ENCODE data around the gene DHODH.
"Not testable (repeated sequence)": the region's sequence is repeated elsewhere in the genome, so short reads cannot be mapped to it uniquely, and the experiment has no call there.

Gene DHODH

GRCh38 chr16:72055911-72056310 is 47.4 kb downstream of the DHODH start:
- no peak for DNase-seq

DNA sequence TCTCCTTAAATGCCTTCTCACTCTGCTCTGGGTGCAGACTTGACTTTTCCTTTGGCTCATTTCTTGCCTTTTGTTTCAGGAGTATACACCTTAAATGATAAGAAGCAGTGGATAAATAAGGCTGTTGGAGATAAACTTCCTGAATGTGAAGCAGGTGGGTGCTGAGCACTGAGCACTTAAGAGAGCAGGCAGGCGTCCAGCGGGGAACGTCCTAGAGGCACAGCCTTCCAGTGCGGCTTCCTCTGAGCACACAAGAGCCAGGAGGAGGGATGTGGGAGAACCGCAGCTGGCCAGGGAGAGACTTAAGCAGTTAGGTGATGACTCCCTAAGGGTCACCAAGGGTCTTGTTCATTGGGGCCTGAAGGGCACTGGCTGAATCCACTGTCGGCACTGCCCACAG is 48.8 kb downstream of the DHODH start:
- not testable (repeated sequence) for DNase-seq

DNA sequence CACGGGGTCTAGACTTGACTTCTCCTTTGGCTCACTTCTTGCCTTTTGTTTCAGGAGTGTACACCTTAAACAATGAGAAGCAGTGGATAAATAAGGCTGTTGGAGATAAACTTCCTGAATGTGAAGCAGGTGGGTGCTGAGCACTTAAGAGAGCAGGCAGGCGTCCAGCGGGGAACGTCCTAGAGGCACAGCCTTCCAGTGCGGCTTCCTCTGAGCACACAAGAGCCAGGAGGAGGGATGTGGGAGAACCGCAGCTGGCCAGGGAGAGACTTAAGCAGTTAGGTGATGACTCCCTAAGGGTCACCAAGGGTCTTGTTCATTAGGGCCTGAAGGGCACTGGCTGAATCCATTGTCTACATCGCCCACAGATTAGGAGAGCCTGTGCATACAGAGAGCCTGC is 50.5 kb downstream of the DHODH start:
- not testable (repeated sequence) for DNase-seq

- peak in 1 of 2 experiments; percentile 45 for DNase-seq
Measured at GRCh38 chr16:72060405-72060804, 51.9 kb downstream of the DHODH start.

- no peak for DNase-seq
Measured at GRCh38 chr16:72061564-72061963, 53.0 kb downstream of the DHODH start.

DNA sequence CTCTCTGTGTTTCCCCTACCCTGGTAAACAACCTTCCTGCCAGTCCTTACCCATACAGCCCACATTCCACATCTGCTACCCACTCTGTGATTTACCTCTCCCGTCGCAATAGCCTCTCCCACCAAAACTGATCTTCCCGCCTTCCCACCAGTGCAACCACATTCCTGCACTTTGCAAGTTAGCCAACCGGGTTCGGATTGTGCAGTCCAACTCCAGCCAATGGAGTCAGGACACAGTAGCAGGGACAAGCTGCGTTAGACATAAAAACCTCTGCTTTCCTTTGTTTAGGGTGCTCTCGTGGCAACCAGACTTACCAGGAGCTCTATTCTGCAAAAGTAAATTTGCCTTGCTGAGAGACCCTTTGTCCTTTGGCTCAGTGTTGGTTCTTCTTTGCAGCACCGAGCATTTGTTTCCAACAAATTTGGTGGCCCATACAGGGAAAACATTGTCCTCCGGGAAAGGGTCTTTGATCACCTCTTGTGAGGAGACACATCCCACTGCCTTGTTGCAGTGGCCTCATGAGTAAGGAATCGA is 55.9 kb downstream of the DHODH start:
- DNase-seq = no peak

GRCh38 chr16:72066747-72067146 is 58.2 kb downstream of the DHODH start:
- peak; percentile 16 to 32 for DNase-seq

DNA sequence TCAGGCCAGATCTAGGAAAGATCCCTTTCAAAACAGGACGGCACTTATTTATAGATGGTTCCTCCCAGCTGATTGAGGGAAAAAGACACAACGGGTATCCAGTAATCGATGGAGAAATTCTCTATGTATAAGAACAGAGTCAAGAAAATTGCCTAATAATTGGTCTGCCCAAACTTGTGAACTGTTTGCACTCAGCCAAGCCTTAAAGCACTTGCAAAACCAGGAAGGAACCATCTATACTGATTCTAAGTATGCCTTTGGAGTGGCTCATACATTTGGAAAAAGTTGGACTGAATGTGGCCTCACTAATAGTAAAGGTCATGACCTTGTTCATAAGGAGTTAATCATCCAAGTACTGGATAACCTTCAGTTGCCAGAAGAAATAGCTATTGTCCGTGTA is 60.4 kb downstream of the DHODH start:
- no peak for DNase-seq

DNA sequence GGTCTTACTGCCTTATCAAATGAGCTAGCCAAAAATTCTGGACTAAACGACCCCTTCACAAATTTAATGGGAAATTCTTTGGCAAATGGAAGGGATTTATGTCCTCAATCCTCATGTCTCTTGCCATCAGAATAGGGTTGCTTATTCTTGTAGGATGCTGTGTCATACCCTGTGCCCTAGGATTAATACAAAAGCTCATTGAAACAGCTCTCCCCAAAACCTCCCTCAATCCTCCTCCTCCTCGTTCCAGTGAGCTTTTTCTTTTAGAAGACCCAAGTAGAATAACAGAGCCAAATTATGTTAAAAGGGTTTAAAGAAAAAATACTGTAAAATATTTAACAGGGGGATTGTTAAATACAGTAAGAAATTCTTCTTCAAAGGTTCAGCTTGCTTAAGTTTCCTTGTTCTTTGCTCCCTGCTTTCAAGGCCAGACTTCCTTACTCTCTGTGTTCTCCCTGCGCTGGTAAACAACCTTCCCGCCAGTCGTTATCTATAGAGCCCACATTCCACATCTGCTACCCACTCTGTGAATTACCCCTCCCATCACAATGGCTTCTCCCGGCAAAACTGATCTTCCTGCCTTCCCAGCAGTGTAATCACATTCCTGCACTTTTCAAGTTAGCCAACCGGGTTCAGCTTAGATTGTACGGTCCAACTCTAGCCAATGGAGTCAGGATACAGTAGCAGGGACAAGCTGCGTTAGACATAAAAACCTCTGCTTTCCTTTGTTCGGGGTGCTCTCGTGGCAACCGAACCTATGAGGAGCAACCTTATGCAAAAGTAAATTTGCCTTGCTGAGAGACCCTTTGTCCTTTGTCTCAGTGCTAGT is 64.2 kb downstream of the DHODH start:
- DNase-seq = no peak

DNA sequence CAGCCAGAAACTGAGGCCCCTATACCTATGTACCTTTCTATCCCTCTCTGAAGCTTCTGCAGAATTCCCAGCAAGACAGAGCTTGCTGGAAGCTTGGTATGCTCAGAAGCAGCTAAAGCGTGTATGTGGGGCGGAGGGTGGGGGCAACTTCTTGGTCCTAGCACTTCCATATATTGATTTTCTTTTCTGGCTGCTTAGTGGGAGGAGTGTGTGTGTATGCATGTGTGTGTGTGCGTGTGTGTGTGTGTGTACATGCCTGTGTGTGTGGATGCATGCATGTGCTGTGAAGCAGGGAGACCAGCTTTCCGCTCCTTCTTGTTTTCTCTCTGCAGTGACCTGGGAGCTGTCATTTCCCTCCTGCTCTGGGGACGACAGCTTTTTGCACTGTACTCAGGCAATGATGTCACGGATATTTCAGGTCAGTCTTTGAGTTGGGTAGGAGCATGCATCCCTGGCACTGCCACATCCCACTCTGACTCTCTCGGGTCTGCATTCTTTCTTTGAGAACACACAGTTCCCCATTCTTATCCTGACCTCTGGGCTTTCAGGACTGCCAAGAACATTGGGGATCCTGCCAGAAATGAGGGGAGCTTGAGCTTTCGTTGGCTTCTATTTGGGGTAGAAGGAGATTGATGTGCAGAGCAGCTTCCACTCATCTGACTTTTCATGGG is 65.2 kb downstream of the DHODH start:
- no peak for DNase-seq

GRCh38 chr16:72075067-72075466 is 66.5 kb downstream of the DHODH start:
- DNase-seq = not testable (repeated sequence)
